Hippocampal formation (tissue), 2 donors: ENCODE results near the gene THBS3.
"Not testable (repeated sequence)": the region's sequence is repeated elsewhere in the genome, so short reads cannot be mapped to it uniquely, and the experiment has no call there.

Source experiments
- DNase-seq, 2 donors: peaks; one replicate each; lab custom pipeline; 2025; lab: John Stamatoyannopoulos, UW

THBS3 gene

GRCh38 chr1:155207806-155208540, at the start of gene THBS3:
THBS3 (minus strand) TSS chr1:155207897; CDS start chr1:155207876, 21 bp downstream.
- DNase-seq = peak in 1 of 2 donors; percentile 67

DNA sequence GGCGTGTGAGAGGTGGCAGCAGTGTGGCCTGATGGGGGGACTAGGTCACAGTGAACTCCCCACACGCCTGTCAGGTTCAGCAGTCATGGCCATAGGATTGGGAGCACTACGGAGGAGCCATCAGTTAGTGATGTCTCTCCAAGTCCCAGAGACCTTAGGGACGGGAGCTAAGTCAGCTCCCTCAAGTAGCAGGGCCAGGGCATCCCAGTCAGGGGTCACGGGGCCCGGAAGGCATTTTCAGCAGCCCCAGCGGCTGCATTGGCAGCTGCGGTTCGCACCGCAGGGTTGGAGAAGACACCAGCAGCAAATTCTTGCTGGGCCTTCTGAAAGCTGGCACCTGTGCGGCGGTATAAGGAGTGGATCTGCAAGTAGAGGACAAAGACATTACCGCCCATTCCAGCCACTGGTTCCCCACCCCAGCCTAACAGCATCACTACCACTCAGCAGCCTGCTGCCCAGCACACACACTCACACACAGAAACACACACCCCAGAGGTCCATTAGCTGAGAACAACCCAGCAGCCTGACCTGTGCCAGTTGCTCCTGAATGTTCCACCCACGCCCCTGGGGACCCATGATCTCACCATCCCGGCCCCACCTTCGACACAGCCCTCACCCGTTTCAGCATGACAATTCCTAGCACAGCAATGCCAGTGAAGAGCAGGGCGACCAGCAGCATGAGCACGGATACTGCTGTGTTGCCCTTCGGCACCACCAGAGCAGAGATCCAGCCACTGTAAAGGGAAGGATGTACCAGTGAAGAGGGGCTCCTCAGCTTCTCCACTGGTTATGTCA, 48.6 kb upstream of the THBS3 start:
- DNase-seq = no peak

DNA sequence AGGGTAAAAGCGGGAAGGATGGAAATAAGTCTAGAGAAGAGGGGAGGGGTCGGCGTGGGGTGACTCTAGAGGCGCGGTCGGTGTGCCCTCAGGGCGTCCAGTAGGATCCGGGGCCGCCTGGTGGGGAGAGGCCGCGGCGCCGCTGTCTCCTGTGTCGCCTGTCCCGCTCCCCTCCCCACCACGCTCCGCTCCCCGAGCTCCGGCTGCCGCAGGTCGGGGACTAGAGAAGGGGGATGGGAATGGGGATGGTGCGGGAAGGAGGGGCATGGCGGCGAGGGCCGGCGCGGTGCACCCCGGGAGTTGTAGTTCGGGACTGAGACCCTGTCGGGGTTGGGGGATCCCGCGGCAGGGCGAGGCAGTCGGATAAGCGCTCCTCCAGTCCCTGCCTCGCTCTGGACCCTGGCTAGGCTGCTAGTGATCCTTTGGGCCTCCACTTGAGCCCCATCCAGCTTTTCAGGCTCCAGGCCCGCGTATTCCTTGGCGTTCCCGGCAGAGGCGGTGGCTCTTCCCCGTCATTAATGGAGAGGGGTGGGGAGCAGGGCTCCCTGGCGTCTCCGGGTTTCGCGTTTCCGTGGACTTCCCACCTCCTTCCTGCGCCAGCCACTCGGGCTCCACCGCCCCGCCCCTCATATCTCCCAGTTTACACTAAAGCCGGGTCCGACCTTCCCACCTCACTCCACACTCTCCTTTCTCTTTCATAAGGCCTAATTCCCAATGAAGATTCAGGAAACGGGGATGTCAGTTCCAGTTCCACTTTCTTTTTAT, 47.7 kb upstream of the THBS3 start, which contains the start of gene ENTREP3:
TSS of gene ENTREP3 (minus strand) at position 241 of the 765 bp plus-strand sequence. CDS start 606 bp downstream, outside the sequence.
- peak; percentile 86 to 87 for DNase-seq

DNA sequence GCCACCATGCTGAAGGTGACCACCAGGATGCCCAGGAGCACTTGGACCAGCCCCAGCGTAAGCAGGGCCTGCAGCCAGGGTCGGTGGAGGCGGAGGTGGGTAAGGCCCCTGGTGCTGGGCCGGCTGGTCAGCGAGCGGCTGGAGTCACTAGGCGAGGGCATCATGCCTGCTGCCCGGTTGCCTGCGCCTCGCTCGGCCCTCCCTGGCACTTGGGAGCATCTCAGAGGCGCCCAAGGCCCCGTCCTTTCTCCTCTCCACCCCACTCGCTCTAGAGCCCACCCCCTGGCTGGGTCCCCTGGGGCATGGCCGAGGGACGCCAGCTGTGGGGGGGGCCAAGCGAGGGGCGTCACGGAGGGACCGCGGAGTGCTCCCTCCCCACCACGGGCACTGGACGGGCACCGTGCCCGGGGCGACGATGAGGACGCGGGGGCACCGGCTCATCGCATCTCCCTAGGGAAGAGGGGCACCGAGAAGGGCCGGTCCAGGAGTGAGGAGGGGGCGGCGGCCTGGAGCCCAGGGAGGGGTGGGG, 47.1 kb upstream of the THBS3 start:
- no peak for DNase-seq

DNA sequence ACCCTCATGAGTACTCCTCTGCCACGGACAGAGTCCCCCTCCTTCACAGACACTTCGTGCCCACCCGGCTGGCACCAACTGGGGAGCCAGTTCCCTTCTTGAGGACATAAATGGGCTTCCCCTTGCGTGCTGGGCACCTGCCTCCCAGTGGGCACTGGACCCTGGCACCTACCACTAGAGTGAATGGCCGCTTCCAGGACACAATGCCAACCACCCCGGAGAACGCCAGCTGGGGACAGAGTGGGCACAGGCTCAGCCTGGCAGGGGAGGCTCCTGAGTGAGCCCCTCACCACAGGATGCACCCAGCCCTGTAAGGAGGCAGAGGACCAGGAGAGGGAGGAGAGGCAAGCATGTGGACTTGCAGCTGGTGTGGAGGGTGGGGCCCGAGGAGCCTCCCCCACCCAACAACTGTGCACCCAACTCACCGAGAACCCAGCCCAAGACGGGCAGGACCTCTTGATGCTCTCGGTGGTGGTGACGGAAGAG, 46.6 kb upstream of the THBS3 start:
- DNase-seq = no peak

- no peak for DNase-seq
These were observed 46.1 kb upstream of the THBS3 start for GRCh38 chr1:155253797-155254196.

GRCh38 chr1:155253208-155253607, 45.5 kb upstream of the THBS3 start:
- DNase-seq = no peak

GRCh38 chr1:155251566-155251965, 43.9 kb upstream of the THBS3 start:
- DNase-seq = no peak

DNA sequence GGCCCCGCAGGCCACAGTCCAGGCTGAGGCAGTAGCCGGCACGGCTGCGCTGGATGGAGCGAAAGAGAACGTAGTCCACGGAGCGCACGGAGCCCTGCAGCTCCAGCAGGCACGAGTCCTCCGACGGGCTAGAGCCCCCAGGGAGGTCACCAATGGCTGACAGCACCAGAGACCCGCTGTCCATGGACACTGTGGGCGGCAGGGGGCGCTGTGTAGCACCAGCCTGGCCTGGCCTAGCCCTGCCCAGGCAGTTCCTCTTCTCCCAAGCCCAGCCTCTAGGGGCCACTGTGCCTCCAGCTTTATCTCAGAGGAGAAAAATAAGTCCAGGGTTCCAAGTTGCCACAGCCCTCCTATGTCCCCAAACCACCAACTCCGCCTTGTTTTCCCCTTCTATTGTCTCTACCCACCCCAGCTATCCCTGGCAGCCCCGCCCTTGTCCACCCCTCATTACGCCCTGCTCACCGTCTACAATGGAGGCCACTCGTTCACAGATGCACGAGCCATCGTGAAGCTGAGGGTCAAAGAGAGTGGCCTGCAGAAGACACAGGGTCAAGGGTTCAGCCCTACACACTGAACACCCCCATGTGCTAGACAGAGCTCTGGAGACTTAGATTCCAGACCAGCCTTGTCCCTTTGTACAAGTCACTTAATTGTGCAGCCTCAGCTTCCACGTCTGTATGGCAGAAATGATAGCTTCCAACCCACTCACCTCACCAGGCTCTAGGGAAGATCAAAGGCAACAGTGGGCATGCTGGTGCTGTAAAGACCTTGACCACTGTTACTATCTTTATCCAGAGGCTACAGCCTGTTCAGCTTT, 43.1 kb upstream of the THBS3 start:
- DNase-seq = peak; percentile 85 to 92

DNA sequence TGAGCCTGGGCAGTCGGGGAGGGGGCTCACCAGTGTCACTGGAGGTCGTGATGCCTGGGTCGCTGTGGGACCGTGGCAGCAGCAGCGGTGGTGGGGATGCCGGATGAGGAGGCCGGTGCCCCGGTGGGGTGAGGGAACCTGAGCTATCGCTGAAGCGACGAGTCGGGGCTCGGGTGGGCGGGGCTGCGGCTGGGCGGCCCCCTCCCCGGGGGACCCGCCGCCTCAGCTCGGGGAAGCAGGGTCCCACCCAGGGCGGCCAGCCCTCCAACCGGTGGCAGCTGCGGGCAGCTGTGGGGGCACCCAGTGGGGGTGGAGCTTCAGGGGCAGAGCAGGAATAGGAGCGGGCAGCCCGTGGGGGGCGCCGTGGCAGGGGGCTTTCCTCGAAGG, 42.5 kb upstream of the THBS3 start:
- no peak for DNase-seq

- DNase-seq = no peak
These were observed 40.2 kb upstream of the THBS3 start for GRCh38 chr1:155247667-155248553.

- DNase-seq = not testable (repeated sequence)
These were observed 39.1 kb upstream of the THBS3 start for GRCh38 chr1:155246796-155247195.

DNA sequence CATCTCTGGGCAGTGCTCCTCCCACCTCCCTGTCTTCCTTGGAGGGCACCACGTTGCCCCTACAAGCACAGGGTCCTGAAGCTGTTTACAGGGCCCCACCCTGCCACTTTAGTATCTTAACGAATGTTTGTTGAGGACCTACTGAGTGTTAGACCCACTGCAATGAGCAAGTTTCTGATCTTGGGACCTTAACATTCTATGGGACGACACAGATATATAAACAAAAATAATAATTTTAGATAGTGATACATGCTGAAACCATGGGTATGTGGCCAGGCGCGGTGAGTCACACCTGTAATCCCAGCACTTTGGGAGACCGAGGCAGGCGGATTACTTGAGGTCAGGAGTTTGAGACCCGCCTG, 37.4 kb upstream of the THBS3 start:
- no peak for DNase-seq

DNA sequence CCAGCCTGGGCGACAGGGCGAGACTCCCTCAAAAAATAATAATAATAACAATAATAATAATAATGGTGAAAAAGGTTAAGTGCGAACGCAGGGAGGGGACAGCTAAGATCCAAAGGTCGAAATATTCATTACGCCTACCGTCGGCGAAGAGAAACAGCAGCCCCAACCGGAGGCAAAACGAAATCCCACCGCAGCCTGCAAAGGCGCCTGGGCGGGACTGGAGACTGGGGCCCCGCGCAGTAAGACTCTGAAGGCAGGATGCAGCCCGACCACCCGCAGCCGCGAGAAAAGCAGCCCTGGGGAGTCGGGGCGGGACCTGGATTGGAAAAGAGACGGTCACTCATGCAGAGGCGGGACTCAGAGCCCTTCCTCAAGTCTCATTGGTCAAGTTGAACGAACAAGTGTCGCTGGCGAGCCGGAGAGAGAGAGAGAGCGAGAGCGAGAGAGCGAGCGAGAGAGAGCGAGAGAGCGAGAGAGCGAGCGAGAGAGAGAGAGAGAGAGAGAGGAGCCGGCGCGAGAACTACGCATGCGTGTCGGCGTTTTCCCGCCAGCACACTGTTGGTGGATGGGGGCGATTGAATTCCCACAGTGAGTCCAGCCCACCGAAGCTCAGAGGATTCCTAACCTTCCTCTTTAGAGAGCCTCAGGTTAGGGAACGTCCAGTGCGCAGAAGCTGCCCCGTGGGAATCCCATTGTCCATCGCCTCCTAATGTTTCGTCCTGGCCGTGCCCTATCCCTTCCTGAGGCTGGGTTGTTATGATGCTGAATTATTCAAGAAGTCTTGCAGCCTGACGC, 36.9 kb upstream of the THBS3 start:
- DNase-seq = peak; percentile 96 to 99

DNA sequence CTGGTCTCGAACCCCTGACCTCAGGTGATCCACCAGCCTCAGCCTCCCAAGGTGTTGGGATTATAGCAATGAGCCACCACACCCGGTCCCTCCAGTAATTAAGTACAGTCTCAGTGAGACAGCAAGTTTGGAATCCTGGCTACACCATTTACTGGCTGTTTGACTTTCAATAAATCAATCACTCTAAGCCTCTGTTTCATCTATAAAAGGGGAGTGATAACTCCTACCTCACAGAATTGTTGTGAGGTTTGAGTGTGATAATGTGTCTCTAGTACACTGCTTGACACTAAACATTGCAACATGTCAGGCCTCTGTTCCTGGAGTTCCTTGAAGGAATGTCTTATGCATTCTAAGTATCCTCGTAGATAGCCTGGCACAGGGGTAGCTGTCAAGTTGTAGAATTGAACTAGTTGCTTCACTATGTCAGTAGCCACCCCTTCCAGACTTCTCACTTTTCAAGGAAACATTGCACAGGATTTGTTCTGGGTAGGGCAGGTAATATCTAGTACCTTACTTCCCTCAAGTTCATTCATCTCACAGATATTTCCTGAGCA, 35.2 kb upstream of the THBS3 start:
- DNase-seq = no peak

DNA sequence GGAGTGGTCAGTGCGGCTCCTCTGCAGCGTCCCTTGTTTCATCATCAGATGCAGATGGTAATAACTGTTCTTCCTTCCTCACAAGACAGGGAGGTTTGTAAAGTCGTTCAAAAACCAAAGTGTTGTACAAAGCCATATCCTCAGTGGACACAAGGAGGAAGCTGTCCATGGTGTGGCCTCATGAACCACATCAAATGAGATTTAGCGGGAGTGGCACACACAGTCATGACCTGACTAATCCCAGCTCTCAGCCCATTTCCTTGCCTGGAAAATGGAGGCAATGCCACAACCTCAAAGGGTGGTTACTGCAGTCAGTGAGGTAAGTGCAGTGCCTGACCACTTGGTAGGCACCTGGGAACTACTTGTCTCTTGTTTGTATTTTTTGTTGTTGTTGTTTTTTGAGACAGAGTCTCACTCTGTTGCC, 34.2 kb upstream of the THBS3 start:
- DNase-seq = no peak

DNA sequence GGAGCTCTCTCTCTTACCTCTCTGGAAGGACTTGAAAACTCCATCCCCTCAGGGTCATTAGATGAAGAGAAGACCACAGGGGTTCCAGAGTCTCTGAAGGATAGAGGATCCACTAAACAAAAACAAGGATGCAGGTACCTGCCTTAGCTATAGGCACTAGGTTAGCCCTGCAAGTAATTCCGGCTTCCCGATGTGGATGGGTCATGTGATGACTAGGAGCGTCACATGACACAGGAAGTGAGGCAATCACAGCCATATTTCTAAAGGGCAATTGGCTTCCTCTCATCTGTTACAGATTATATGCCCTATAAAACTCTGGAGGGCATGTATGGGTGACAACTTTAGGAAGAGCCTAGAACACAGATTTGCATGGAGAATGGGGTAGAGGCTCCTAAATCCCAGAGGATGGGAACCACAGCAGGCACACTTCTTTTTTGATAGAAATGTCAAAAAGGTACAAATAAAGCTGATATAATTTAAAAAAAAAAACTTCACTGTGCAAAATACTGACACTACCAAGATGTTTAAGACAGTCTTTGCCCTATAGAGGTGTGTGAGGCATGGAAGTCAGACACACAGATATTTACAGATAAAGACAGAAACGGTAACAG, 33.5 kb upstream of the THBS3 start:
- DNase-seq = peak; percentile 79 to 88

DNA sequence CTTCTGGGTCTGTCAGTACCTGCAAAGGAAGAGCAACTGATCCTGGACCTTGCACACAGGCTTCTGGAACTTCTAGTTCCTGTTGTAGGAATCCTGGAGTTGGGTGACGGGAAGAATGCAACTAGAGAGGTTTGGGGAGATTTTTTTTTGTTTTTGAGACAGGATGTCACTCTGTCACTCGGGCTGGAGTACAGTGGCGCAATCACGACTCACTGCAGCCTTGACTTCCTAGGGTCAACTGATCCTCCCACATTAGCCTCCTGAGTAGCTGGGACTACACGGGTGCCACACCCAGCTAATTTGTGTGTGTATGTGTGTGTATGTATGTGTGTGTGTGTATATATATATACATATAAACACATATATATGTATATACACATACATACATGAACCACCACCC, 28.8 kb upstream of the THBS3 start:
- no peak for DNase-seq
